MM.1S (cell line): ENCODE data around the gene ADAMTS12.

ENCODE experiments used
- CTCF ChIP-seq: fragments of 300-600 bp; sonication (generic); IDR thresholded peaks from 2 replicates; pipeline ENCODE4 v1.5.1; 2016; ENCODE audit warnings: antibody characterized with exemption, low read length, mixed read lengths
- EZH2 ChIP-seq: fragments of 300-600 bp; sonication (generic); optimal IDR thresholded peaks from 2 replicates; pipeline ENCODE3; 2017; ENCODE audit warnings: low read depth, mild to moderate bottlenecking, antibody characterized with exemption, low read length, mixed read lengths

- TF ChIP-seq CTCF (no peak), EZH2 (no peak)
These were observed 327.5 kb downstream of the ADAMTS12 start for GRCh38 chr5:33563983-33564908.
